ACC112 (cell line): Measurements from ENCODE around the gene TRIM45.

Experiments
- H2AFZ ChIP-seq: fragments of 200-600 bp; sonication (generic); one replicate; pipeline ENCODE4 v1.6.0; 2017; ENCODE audit warnings: antibody characterized with exemption, low read length; ENCODE audit not compliant: unreplicated experiment
- H3K27ac ChIP-seq: fragments of 200-600 bp; sonication (generic); 2 replicates; pipeline ENCODE4 v1.5.1; 2014; ENCODE audit warnings: low read depth, mild to moderate bottlenecking, antibody characterized with exemption, low read length, moderate library complexity
- H3K27me3 ChIP-seq: fragments of 200-600 bp; sonication (generic); 2 replicates; pipeline ENCODE4 v1.6.1; 2014; ENCODE audit warnings: mild to moderate bottlenecking, antibody characterized with exemption, low read length, moderate library complexity, mixed read lengths; ENCODE audit not compliant: insufficient read depth
- H3K36me3 ChIP-seq: fragments of 200-600 bp; sonication (generic); 2 replicates; pipeline ENCODE4 v1.6.1; 2016; ENCODE audit warnings: mild to moderate bottlenecking, antibody characterized with exemption, low read length, moderate library complexity, mixed read lengths; ENCODE audit not compliant: insufficient read depth
- H3K4me1 ChIP-seq: fragments of 200-600 bp; sonication (generic); one replicate; pipeline ENCODE4 v1.6.1; 2016; ENCODE audit warnings: low read length, mixed read lengths; ENCODE audit not compliant: insufficient read depth, unreplicated experiment, control insufficient read depth
- H3K4me3 ChIP-seq: fragments of 200-600 bp; sonication (generic); 2 replicates; pipeline ENCODE4 v1.5.1; 2014; ENCODE audit warnings: mild to moderate bottlenecking, low read depth, low read length
- H3K79me2 ChIP-seq: fragments of 200-600 bp; sonication (generic); one replicate; pipeline ENCODE4 v1.6.0; 2016; ENCODE audit warnings: low read length; ENCODE audit not compliant: control insufficient read depth, unreplicated experiment, insufficient read depth

TRIM45 gene

GRCh38 chr1:117084231-117084630, 37.3 kb downstream of the TRIM45 start:
- H3K4me1 ChIP-seq, result no peaks in the 10 kb centered on the region
- H3K4me3 ChIP-seq, result no peak overlapping the region
- H3K27me3 ChIP-seq, result no peaks in the 10 kb centered on the region
- H3K27ac ChIP-seq, result no peak overlapping the region
- peaks cover 5% of the 10 kb centered on the region; the same call in 1 of the 2 replicates for H3K36me3 ChIP-seq
- H3K79me2 ChIP-seq, result no peaks in the 10 kb centered on the region
- H2AFZ ChIP-seq, result no peak overlapping the region

- Histone ChIP-seq H3K4me3 (no peak overlapping the region), H3K27me3 (no peaks in the 10 kb centered on the region), H3K27ac (no peak overlapping the region), H3K4me1 (peaks cover 16% of the 10 kb centered on the region), H3K36me3 (peaks cover 20% of the 10 kb centered on the region; the same call in 1 of the 2 replicates), H2AFZ (no peak overlapping the region), H3K79me2 (no peaks in the 10 kb centered on the region)
Observed at GRCh38 chr1:117079737-117080136, 41.8 kb downstream of the TRIM45 start.

- no peak overlapping the region for H3K4me3 ChIP-seq
- H3K4me1 ChIP-seq, result peaks cover 16% of the 10 kb centered on the region
- no peaks in the 10 kb centered on the region for H3K79me2 ChIP-seq
- H3K27me3 ChIP-seq, result no peaks in the 10 kb centered on the region
- H3K36me3 ChIP-seq, result peaks cover 20% of the 10 kb centered on the region; the same call in 1 of the 2 replicates
- no peak overlapping the region for H2AFZ ChIP-seq
- H3K27ac ChIP-seq, result peak overlapping the region; percentile 63
Observed at GRCh38 chr1:117077267-117077666, 44.3 kb downstream of the TRIM45 start.

GRCh38 chr1:117076648-117077047, 44.9 kb downstream of the TRIM45 start:
- Histone ChIP-seq H3K4me1 (peaks cover 16% of the 10 kb centered on the region), H3K27me3 (no peaks in the 10 kb centered on the region), H3K79me2 (no peaks in the 10 kb centered on the region), H3K27ac (peak overlapping the region; percentile 63), H3K4me3 (no peak overlapping the region), H3K36me3 (peaks cover 17% of the 10 kb centered on the region; the same call in 1 of the 2 replicates), H2AFZ (no peak overlapping the region)

- Histone ChIP-seq H3K4me3 (no peak overlapping the region), H3K4me1 (no peaks in the 10 kb centered on the region), H3K79me2 (no peaks in the 10 kb centered on the region), H3K36me3 (no peaks in the 10 kb centered on the region), H3K27me3 (no peaks in the 10 kb centered on the region), H2AFZ (no peak overlapping the region), H3K27ac (no peak overlapping the region)
Observed at GRCh38 chr1:117070124-117070523, 51.4 kb downstream of the TRIM45 start.

- Histone ChIP-seq H3K36me3 (no peaks in the 10 kb centered on the region), H3K4me3 (no peak overlapping the region), H3K27ac (no peak overlapping the region), H3K4me1 (no peaks in the 10 kb centered on the region), H3K79me2 (no peaks in the 10 kb centered on the region), H3K27me3 (no peaks in the 10 kb centered on the region), H2AFZ (no peak overlapping the region)
Observed at GRCh38 chr1:117069220-117069844, 52.2 kb downstream of the TRIM45 start.

GRCh38 chr1:117068580-117068979, 53.0 kb downstream of the TRIM45 start:
- Histone ChIP-seq H3K4me1 (no peaks in the 10 kb centered on the region), H3K79me2 (no peaks in the 10 kb centered on the region), H2AFZ (no peak overlapping the region), H3K36me3 (no peaks in the 10 kb centered on the region), H3K27ac (no peak overlapping the region), H3K4me3 (no peak overlapping the region), H3K27me3 (no peaks in the 10 kb centered on the region)

- no peaks in the 10 kb centered on the region for H3K79me2 ChIP-seq
- H3K27me3 ChIP-seq, result no peaks in the 10 kb centered on the region
- H3K27ac ChIP-seq, result no peak overlapping the region
- H3K36me3 ChIP-seq, result no peaks in the 10 kb centered on the region
- no peak overlapping the region for H2AFZ ChIP-seq
- H3K4me3 ChIP-seq, result no peak overlapping the region
- peaks cover 2% of the 10 kb centered on the region for H3K4me1 ChIP-seq
Observed at GRCh38 chr1:117067533-117068370, 53.8 kb downstream of the TRIM45 start.

- peaks cover 15% of the 10 kb centered on the region for H3K4me1 ChIP-seq
- no peak overlapping the region for H3K4me3 ChIP-seq
- no peaks in the 10 kb centered on the region for H3K27me3 ChIP-seq
- no peak overlapping the region for H2AFZ ChIP-seq
- no peaks in the 10 kb centered on the region for H3K36me3 ChIP-seq
- no peaks in the 10 kb centered on the region for H3K79me2 ChIP-seq
- H3K27ac ChIP-seq, result no peak overlapping the region
Observed at GRCh38 chr1:117066367-117066766, 55.2 kb downstream of the TRIM45 start.

GRCh38 chr1:117061986-117062415, 59.5 kb downstream of the TRIM45 start:
- peak overlapping the region; percentile 64; the same call in 1 of the 2 replicates for H3K27ac ChIP-seq
- H3K36me3 ChIP-seq, result no peaks in the 10 kb centered on the region
- H3K27me3 ChIP-seq, result no peaks in the 10 kb centered on the region

More at GRCh38 chr1:117061986-117062415, 59.5 kb downstream of the TRIM45 start:
- Histone ChIP-seq H3K4me1 (peaks cover 30% of the 10 kb centered on the region), H3K79me2 (peaks cover 6% of the 10 kb centered on the region), H3K4me3 (0 out of 2 replicates have a peak overlapping the region, but pooled peaks have one; percentile 12), H2AFZ (no peak overlapping the region)
